ENCODE results near the gene RGSL1. TPM values are rescaled to one million over a fixed set of nuclear protein-coding genes. Genes with fewer than 3 reads are reported as not detected.

Gene RGSL1
- total RNA-seq, 2 experiments from 2014 or later, result not detected

DNA sequence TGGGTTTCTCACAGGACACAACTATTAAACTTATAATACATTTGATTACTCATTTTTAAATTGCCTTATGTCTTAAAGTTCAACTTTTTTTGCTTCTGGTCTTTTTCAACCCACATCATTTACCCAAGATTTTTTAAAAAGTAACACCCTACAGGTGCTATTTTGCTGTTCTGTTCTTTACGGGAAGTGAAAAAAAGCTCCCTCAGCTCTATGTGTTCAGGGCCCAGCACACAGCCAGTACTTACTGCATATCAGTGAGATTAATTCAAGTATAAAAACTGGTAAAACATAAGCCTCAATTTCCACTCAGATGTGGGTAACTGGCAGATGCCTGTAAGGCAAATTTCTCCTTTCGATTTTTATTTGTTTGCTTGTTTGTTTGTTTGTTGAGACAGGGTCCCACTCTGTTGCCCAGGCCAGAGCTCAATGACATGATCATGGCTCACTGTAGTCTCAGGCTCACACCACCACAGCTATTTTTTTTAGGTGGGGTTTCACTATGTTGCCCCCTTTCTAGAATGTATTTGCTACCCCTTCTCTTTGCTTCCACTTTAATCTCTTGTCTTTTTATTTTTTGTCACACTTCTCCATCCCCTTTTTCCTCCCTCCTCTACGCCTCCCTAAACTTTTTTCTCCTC is 118.8 kb downstream of the RGSL1 start:
- POLR2A ChIA-PET, result no interaction called here
- no peak overlapping the region for H3K4me3 Mint-ChIP-seq

GRCh38 chr1:182569939-182570610 is 120.1 kb downstream of the RGSL1 start:
- Mint-ChIP-seq H3K27me3 (peaks cover 6% of the 10 kb centered on the region), H3K9me3 (peaks cover 1% of the 10 kb centered on the region), H3K36me3 (peaks cover 2% of the 10 kb centered on the region), H3K4me3 (no peak overlapping the region), H3K27ac (no peak overlapping the region), H3K4me1 (no peaks in the 10 kb centered on the region)
- POLR2A ChIA-PET, result no interaction called here
- ATAC-seq (ENCODE audit: low read depth), result no peak
- no peak for DNase-seq

More for the DNA sequence above, 118.8 kb downstream of the RGSL1 start:
- ATAC-seq (ENCODE audit: low read depth) (no peak), DNase-seq (no peak)
- H3K9me3 Mint-ChIP-seq, result peaks cover 1% of the 10 kb centered on the region
- H3K27me3 Mint-ChIP-seq, result peaks cover 7% of the 10 kb centered on the region
- no peaks in the 10 kb centered on the region for H3K4me1 Mint-ChIP-seq
- H3K27ac Mint-ChIP-seq, result no peak overlapping the region
- H3K36me3 Mint-ChIP-seq, result peaks cover 1% of the 10 kb centered on the region

DNA sequence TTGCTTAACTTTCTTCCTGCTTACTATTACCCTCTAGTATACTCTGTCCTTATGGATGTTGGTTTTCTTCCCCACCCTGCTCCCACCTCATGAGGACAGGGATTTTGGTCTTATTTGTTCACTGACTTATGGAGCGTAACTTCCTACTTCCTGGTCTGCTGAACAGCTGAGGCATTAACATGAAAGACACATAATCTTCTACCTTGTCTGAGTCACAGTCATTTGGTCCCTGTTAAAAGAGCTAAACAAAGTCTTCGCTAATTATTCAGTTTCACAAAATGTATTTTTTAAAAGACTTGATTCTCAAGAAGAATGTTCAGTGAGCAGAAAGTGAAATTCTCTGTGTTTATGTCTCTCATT is 120.6 kb downstream of the RGSL1 start:
- Mint-ChIP-seq H3K4me1 (no peaks in the 10 kb centered on the region), H3K36me3 (peaks cover 6% of the 10 kb centered on the region), H3K4me3 (no peak overlapping the region), H3K27me3 (peaks cover 5% of the 10 kb centered on the region), H3K27ac (no peak overlapping the region), H3K9me3 (no peaks in the 10 kb centered on the region)
- no peak for DNase-seq
- POLR2A ChIA-PET, result no interaction called here
- no peak for ATAC-seq (ENCODE audit: low read depth)

- Mint-ChIP-seq H3K36me3 (peaks cover 20% of the 10 kb centered on the region), H3K4me1 (no peaks in the 10 kb centered on the region), H3K27ac (no peak overlapping the region), H3K4me3 (no peak overlapping the region), H3K27me3 (no peaks in the 10 kb centered on the region), H3K9me3 (no peaks in the 10 kb centered on the region)
- POLR2A ChIA-PET, result no interaction called here
- ATAC-seq (ENCODE audit: low read depth) (no peak), DNase-seq (no peak)
Observed at GRCh38 chr1:182574156-182574555, 124.2 kb downstream of the RGSL1 start.

DNA sequence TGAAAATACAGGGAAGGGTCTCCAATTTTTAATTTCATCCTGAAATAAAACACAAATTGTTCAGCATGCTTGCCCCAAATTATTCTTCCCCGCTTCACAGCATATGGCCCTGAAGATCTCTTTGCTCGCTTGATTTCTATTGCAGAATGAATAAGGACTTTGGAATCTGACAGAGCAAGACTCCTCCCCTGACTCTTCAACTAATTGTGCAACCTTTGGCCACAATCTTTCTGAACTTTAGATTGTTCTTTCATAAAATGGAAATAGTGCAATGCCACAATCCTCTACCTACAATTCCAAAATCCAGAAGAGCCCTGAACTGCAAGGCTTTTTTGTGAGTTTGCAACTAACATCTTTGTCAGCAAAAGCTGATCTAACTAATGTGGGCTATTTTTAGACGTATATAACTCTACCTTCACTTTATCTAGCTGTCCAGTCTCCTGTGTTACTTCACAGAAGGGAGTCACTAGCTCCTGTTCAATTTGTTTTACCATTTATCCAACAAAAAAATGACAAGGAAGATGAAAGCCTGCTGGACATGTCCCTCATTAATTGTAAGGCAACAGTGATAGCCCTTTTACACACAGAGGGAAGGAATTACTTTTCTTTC is 125.7 kb downstream of the RGSL1 start:
- ATAC-seq (ENCODE audit: low read depth), result no peak
- H3K27ac Mint-ChIP-seq, result no peak overlapping the region
- peaks cover 4% of the 10 kb centered on the region for H3K4me1 Mint-ChIP-seq
- no peaks in the 10 kb centered on the region for H3K9me3 Mint-ChIP-seq
- H3K36me3 Mint-ChIP-seq, result peaks cover 33% of the 10 kb centered on the region
- no peaks in the 10 kb centered on the region for H3K27me3 Mint-ChIP-seq
- POLR2A ChIA-PET, result no interaction called here
- no peak for DNase-seq
- no peak overlapping the region for H3K4me3 Mint-ChIP-seq

DNA sequence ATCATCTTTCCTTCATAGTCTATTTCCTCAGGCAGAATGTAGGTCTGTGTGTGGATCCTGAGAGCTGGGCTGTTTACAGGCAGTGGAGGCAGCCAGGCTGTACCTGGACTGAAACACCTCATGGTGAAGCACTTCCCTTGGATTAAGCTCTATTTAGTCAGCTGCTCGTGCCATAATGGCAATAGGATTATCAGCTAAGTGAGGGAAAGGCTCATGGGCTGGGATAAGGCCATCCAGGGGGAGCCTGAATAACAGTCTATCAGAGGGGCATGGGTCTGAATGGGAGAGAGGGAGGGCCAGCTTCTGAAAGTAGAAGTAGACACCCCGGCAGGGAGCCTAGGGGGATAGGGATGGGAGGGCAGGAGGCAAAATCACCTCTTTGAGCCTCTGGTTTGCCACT is 130.8 kb downstream of the RGSL1 start:
- POLR2A ChIA-PET, result no interaction called here
- Mint-ChIP-seq H3K4me1 (peaks cover 12% of the 10 kb centered on the region), H3K36me3 (peaks cover 52% of the 10 kb centered on the region), H3K27me3 (no peaks in the 10 kb centered on the region), H3K27ac (no peak overlapping the region), H3K4me3 (no peak overlapping the region), H3K9me3 (no peaks in the 10 kb centered on the region)
- ATAC-seq (ENCODE audit: low read depth), result no peak
- DNase-seq, result no peak

DNA sequence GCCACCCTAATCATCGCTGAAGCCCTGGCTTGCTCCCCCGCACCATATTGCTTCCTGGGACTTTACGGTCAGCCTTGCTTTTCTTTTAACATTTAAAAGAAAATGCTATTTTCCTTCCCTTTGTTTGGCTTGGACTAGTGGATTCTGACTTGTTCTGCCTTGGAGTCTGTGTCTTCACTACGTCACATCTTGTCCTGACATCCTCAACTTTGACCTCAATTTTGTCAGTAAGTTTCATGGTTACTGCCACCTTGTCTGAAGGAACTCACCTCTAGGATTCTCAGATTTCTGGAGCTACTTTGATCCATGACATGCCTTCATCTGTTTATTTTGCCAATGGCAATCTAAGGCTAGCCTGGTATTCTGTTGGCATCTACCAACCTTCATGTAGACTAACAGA is 134.8 kb downstream of the RGSL1 start:
- Mint-ChIP-seq H3K4me1 (peaks cover 23% of the 10 kb centered on the region), H3K27ac (no peak overlapping the region), H3K27me3 (no peaks in the 10 kb centered on the region), H3K4me3 (no peak overlapping the region), H3K36me3 (peaks cover 49% of the 10 kb centered on the region), H3K9me3 (no peaks in the 10 kb centered on the region)
- POLR2A ChIA-PET, result no interaction called here
- DNase-seq (no peak), ATAC-seq (ENCODE audit: low read depth) (no peak)

GRCh38 chr1:182586380-182586779 is 136.4 kb downstream of the RGSL1 start:
- H3K36me3 Mint-ChIP-seq, result peaks cover 36% of the 10 kb centered on the region
- H3K4me3 Mint-ChIP-seq, result no peak overlapping the region
- no peaks in the 10 kb centered on the region for H3K9me3 Mint-ChIP-seq
- no peaks in the 10 kb centered on the region for H3K27me3 Mint-ChIP-seq
- H3K4me1 Mint-ChIP-seq, result peaks cover 19% of the 10 kb centered on the region
- no peak overlapping the region for H3K27ac Mint-ChIP-seq
- POLR2A ChIA-PET, result no interaction called here
- ATAC-seq (ENCODE audit: low read depth) (no peak), DNase-seq (no peak)

DNA sequence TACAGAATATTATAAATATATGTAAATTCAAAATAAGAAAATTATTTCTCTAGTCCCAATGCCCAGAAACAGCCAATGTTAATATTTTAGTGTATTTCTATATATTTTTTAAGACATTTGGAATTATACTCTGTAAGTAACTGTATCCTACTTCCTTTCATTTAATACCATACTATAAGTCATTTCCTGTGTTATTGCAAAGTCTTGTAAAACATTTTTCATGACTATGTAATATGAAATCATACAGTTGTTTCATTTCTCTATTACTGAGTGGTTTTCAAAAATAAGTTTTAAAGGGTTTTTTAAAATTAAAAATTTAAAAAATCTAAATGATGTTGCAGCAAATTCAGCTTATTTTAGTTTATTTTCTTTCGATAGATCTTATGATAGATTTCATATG is 137.1 kb downstream of the RGSL1 start:
- Mint-ChIP-seq H3K9me3 (no peaks in the 10 kb centered on the region), H3K4me3 (no peak overlapping the region), H3K4me1 (peaks cover 19% of the 10 kb centered on the region), H3K27ac (no peak overlapping the region), H3K36me3 (peaks cover 32% of the 10 kb centered on the region), H3K27me3 (peaks cover 3% of the 10 kb centered on the region)
- POLR2A ChIA-PET, result no interaction called here
- DNase-seq (no peak), ATAC-seq (ENCODE audit: low read depth) (no peak)

DNA sequence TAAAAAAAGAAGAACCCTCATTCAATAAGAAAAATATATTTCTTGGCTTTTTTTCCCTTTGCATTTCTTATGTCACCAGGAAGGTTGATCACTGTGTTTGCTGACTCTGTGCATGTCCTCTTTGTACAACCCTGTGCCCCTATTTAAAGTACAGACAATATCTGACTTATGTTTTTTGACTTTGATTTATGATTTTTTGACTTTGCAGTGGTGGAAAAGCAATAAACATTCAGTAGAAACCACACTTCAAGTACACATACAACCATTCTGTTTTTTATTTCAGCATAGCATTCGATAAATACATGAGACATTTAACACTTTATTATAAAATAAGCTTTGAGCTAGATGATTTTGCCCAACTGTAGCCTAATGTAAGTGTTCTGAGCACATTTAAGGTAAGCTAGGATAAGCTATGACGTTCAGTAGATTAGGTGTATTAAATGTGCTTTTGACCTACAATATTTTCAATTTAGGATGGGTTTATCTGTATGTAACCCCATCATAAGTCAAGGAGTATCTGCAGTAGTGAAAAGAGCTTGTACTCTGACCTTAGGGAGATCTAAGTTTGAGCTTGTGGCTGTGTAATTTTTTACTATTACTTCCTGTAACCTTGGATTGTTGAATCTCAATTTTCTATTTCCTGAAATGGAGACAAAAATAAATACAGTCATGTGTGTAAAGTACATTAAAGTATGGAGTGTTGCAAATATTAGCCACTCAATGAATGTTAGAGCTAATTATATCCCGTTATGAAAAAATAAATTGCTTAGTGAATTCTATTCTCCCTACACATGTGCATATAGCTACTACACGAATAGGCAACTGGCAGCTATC is 137.9 kb downstream of the RGSL1 start:
- DNase-seq (no peak), ATAC-seq (ENCODE audit: low read depth) (no peak)
- Mint-ChIP-seq H3K36me3 (peaks cover 31% of the 10 kb centered on the region), H3K9me3 (no peaks in the 10 kb centered on the region), H3K4me3 (peak overlapping the region; percentile 90), H3K27me3 (peaks cover 6% of the 10 kb centered on the region), H3K4me1 (peaks cover 19% of the 10 kb centered on the region), H3K27ac (peak overlapping the region; percentile 98)
- POLR2A ChIA-PET, result no interaction called here

- peak within 1 kb of the TSS; percentile 98 for H3K27ac Mint-ChIP-seq
- peak within 1 kb of the TSS; percentile 90 for H3K4me3 Mint-ChIP-seq
- ATAC-seq (ENCODE audit: low read depth), result peak; percentile 88
- H3K9me3 Mint-ChIP-seq, result no peaks in the 10 kb centered on the region
- H3K27me3 Mint-ChIP-seq, result peaks cover 6% of the 10 kb centered on the region
- DNase-seq, result peak; percentile 57
- H3K36me3 Mint-ChIP-seq, result peaks cover 24% of the 10 kb centered on the region
- peaks cover 19% of the 10 kb centered on the region for H3K4me1 Mint-ChIP-seq
- POLR2A ChIA-PET, result interaction anchor here (1.1 kb wide), 1 partner anchor 251 kb away, joined by 3 read pairs; no protein-coding TSS in a partner anchor
Observed at GRCh38 chr1:182588500-182589396, 138.8 kb downstream of the RGSL1 start, which contains the start of gene RNASEL. Gene RNASEL (minus strand): TSS chr1:182589256. CDS start chr1:182586806, 2,450 bp downstream.

GRCh38 chr1:182589520-182589919 is 139.6 kb downstream of the RGSL1 start:
- POLR2A ChIA-PET, result interaction anchor here (1.1 kb wide), 1 partner anchor 250 kb away, joined by 3 read pairs; no protein-coding TSS in a partner anchor
- DNase-seq, result no peak
- ATAC-seq (ENCODE audit: low read depth), result no peak

More at GRCh38 chr1:182589520-182589919, 139.6 kb downstream of the RGSL1 start:
- Mint-ChIP-seq H3K9me3 (no peaks in the 10 kb centered on the region), H3K27ac (peak overlapping the region; percentile 98), H3K27me3 (peaks cover 6% of the 10 kb centered on the region), H3K4me3 (peak overlapping the region; percentile 90), H3K36me3 (peaks cover 20% of the 10 kb centered on the region), H3K4me1 (peaks cover 19% of the 10 kb centered on the region)
